HepG2 (cell line): ENCODE results near the gene GRB10. TPM values are rescaled to one million over a fixed set of nuclear protein-coding genes. Genes with fewer than 3 reads are reported as not detected.

Experiments used
- ATAC-seq: fragments of 200-7000 bp; cut with Tn5 transposase; 3 replicates; pipeline ENCODE4 v1.9.1; 2020; ENCODE audit warnings: mild to moderate bottlenecking, moderate library complexity
- BruUV-seq: library from RNA; stranded (reverse); fragments of 400-500 nt; replicated peaks from 2 replicates; lab custom pipeline; 2021; lab: Mats Ljungman, UMichigan
- CTCF ChIA-PET: fragments of 300-600 bp; formaldehyde crosslinking; extraction: SDS; loops from one replicate; lab custom pipeline; 2021; ENCODE audit warnings: low total read pairs, inconsistent platforms, low intra/inter-chr PET ratio; lab: Yijun Ruan, JAX
- POLR2A ChIA-PET: fragments of 350-600 bp; sonication (Branson Sonifier 250); formaldehyde crosslinking; loops from one replicate; lab custom pipeline; 2020; ENCODE audit warnings: antibody characterized with exemption, inconsistent platforms; lab: Yijun Ruan, JAX
- DNase-seq: peaks from one replicate; pipeline ENCODE4 v3.0.0-alpha.2; 2015; ENCODE audit warnings: low spot score
- FAIRE-seq: peaks from 3 replicates; lab custom pipeline; 2011; peaks lifted over from hg19 to GRCh38; lab: Jason Lieb, UNC
- H2AFZ ChIP-seq: one replicate; pipeline ENCODE4 v1.6.1; 2011; ENCODE audit warnings: low read length, inconsistent platforms
- H3K27ac ChIP-seq: fragments of 300-600 bp; 3 replicates; pipeline ENCODE4 v1.8.0; 2011; ENCODE audit warnings: mixed run types, mild to moderate bottlenecking, mixed read lengths, low read length, inconsistent platforms; ENCODE audit not compliant: insufficient read depth; ENCODE audit errors: extremely low read length
- H3K27me3 ChIP-seq, 2 experiments: fragments of 200-600 bp in 1 of 2; 2 replicates in 1 of 2; 3 replicates in 1 of 2; pipeline versions ENCODE4 v1.6.0 to v1.8.0; 2011; ENCODE audit warnings: low read length in 2 of 2, mild to moderate bottlenecking in 2 of 2, moderate library complexity in 2 of 2, inconsistent platforms in 1 of 2; ENCODE audit not compliant: insufficient read depth in 2 of 2, control insufficient read depth in 1 of 2
- H3K36me3 ChIP-seq, 2 experiments: fragments of 200-600 bp in 1 of 2; replicated peaks in 1 of 2; 2 replicates in 1 of 2; 3 replicates in 1 of 2; pipeline versions ENCODE4 v1.5.1 to v1.8.0; 2011; ENCODE audit warnings: low read length in 2 of 2, inconsistent platforms in 1 of 2; ENCODE audit not compliant: insufficient read depth in 2 of 2, control insufficient read depth in 1 of 2
- H3K4me1 ChIP-seq: 2 replicates; pipeline ENCODE4 v1.5.1; 2012; ENCODE audit warnings: low read length, inconsistent platforms; ENCODE audit not compliant: insufficient read depth
- H3K4me2 ChIP-seq: 2 replicates; pipeline ENCODE4 v1.6.0; 2011; ENCODE audit warnings: low read depth, low read length, inconsistent platforms
- H3K4me3 ChIP-seq, 3 experiments: fragments of 200-600 bp in 1 of 3; sonication (generic), shearing (Covaris generic) in 1 of 3; replicated peaks in 1 of 3; 2 replicates each; pipeline ENCODE4 v1.5.1; 2011 to 2016; ENCODE audit warnings: low read length in 3 of 3, inconsistent platforms in 2 of 3, low read depth in 2 of 3, mild to moderate bottlenecking in 2 of 3, control low read depth in 1 of 3, mixed read lengths in 1 of 3; ENCODE audit not compliant: insufficient read depth in 1 of 3
- H3K79me2 ChIP-seq: one replicate; pipeline ENCODE4 v1.6.1; 2011; ENCODE audit warnings: low read length, inconsistent platforms; ENCODE audit not compliant: insufficient read depth
- H3K9ac ChIP-seq: 2 replicates; pipeline ENCODE4 v1.6.0; 2011; ENCODE audit warnings: mild to moderate bottlenecking, low read depth, low read length, inconsistent platforms; ENCODE audit not compliant: insufficient read depth
- H3K9me3 ChIP-seq: 2 replicates; pipeline ENCODE4 v1.5.1; 2012; ENCODE audit warnings: mild to moderate bottlenecking, low read length
- H4K20me1 ChIP-seq: 2 replicates; pipeline ENCODE4 v1.6.0; 2011; ENCODE audit warnings: inconsistent platforms, mild to moderate bottlenecking, low read length, moderate library complexity; ENCODE audit not compliant: insufficient read depth
- ATF7 ChIP-seq, 2 experiments: fragments of 450-650 bp in 1 of 2; sonication (generic) in 1 of 2; formaldehyde crosslinking in 1 of 2; IDR thresholded peaks; 2 replicates each; pipeline versions ENCODE4 v1.4.0 to v1.6.1; 2016 to 2020; ENCODE audit warnings: antibody characterized with exemption in 1 of 2, mild to moderate bottlenecking in 1 of 2, missing genetic modification reagents in 1 of 2
- CHD2 ChIP-seq: IDR thresholded peaks from 2 replicates; pipeline ENCODE4 v1.6.1; 2011; ENCODE audit warnings: low read depth, low read length, improper control_type of control experiment
- KAT2B ChIP-seq: fragments of 150-350 bp; IDR thresholded peaks from 2 replicates; pipeline ENCODE4 v1.6.1; 2014; ENCODE audit warnings: low read depth, low read length, borderline replicate concordance
- KDM3A ChIP-seq: IDR thresholded peaks from 2 replicates; pipeline ENCODE4 v1.6.1; 2018; ENCODE audit warnings: low read depth, missing compliant biosample characterization
- MIER3 ChIP-seq: IDR thresholded peaks from 2 replicates; pipeline ENCODE4 v1.6.1; 2016; ENCODE audit warnings: missing compliant biosample characterization, borderline replicate concordance
- MYNN ChIP-seq: sonication (generic); formaldehyde crosslinking; IDR thresholded peaks from 2 replicates; pipeline ENCODE4 v1.4.0; 2020; ENCODE audit warnings: mild to moderate bottlenecking, low read depth, missing genetic modification reagents
- NR1H2 ChIP-seq: sonication (generic); formaldehyde crosslinking; IDR thresholded peaks from 2 replicates; pipeline ENCODE4 v1.8.1; 2022; ENCODE audit warnings: low read depth, missing genetic modification reagents, borderline replicate concordance
- TBP ChIP-seq: sonication (generic); formaldehyde crosslinking; IDR thresholded peaks from 2 replicates; pipeline ENCODE4 v1.5.0; 2020; ENCODE audit warnings: missing genetic modification reagents
- TBX3 ChIP-seq: fragments of 450-650 bp; IDR thresholded peaks from 2 replicates; pipeline ENCODE4 v1.6.1; 2017; ENCODE audit warnings: antibody characterized with exemption, mild to moderate bottlenecking, inconsistent platforms, borderline replicate concordance
- ZNF207 ChIP-seq: fragments of 450-650 bp; IDR thresholded peaks from 2 replicates; pipeline ENCODE4 v1.6.1; 2016; ENCODE audit warnings: antibody characterized with exemption, borderline replicate concordance
- ZNF260 ChIP-seq: sonication (generic); formaldehyde crosslinking; IDR thresholded peaks from 2 replicates; pipeline ENCODE4 v1.4.0; 2020; ENCODE audit warnings: missing genetic modification reagents, low read depth, mild to moderate bottlenecking, borderline replicate concordance
- ZNF331 ChIP-seq: sonication (generic); formaldehyde crosslinking; IDR thresholded peaks from 2 replicates; pipeline ENCODE4 v1.4.0; 2020; ENCODE audit warnings: missing genetic modification reagents
- ZNF563 ChIP-seq: sonication (generic); formaldehyde crosslinking; IDR thresholded peaks from 2 replicates; pipeline ENCODE4 v1.8.0; 2022; ENCODE audit warnings: mild to moderate bottlenecking, moderate library complexity, missing genetic modification reagents
- ZNF607 ChIP-seq: sonication (generic); formaldehyde crosslinking; IDR thresholded peaks from 2 replicates; pipeline ENCODE4 v1.5.1; 2020; ENCODE audit warnings: missing genetic modification reagents, mild to moderate bottlenecking, borderline replicate concordance
- ZNF781 ChIP-seq: sonication (generic); formaldehyde crosslinking; IDR thresholded peaks from 2 replicates; pipeline ENCODE4 v1.5.1; 2020; ENCODE audit warnings: borderline replicate concordance, mild to moderate bottlenecking, missing genetic modification reagents; ENCODE audit errors: not compliant biosample characterization
- WGBS: methylation state at CpG from one replicate; pipeline ENCODE4 v1.1.6; 2017; ENCODE audit warnings: low lambda C conversion rate; 5-methylcytosine and 5-hydroxymethylcytosine counted together
- in situ Hi-C: cut with HindIII; loops from 2 replicates; pipeline ENCODE4 v1.10.0; 2017; ENCODE audit warnings: low pct_unique_long_range_greater_than_20kb; ENCODE audit not compliant: extremely low pct_ligation_motif_present
- intact Hi-C: fragments of 100-400 bp; cut with micrococcal nuclease; formaldehyde crosslinking; loops from one replicate; pipeline ENCODE4 v1.10.0; 2022; ENCODE audit not compliant: unreplicated experiment
- polyA plus RNA-seq, 8 experiments: library from polyadenylated mRNA; depleted of rRNA in 3 of 8; stranded (reverse) in 7 of 8; unstranded in 1 of 8; fragments of >200 nt; fragmentation: Illumina TruSeq in 4 of 8; extraction: Trizol in 4 of 8; gene quantifications; 2 replicates each; pipeline versions ENCODE4 v1.2.1 to v1.2.3, GENCODE V29; 2011 to 2016; ENCODE audit warnings: low read depth in 4 of 8, missing spikeins in 1 of 8, mixed read lengths in 1 of 8; ENCODE audit not compliant: insufficient read depth in 1 of 8
- total RNA-seq, 5 experiments: library from RNA; depleted of rRNA; stranded (reverse); fragments of >200 nt; fragmentation: Illumina TruSeq; extraction: Trizol; gene quantifications; 2 replicates each; pipeline ENCODE4 v1.2.3, GENCODE V29; 2016; ENCODE audit warnings: low read depth in 1 of 5
- TF ChIP-seq, protein P1 (sequence below): sonication (generic); formaldehyde crosslinking; IDR thresholded peaks from 2 replicates; pipeline ENCODE4 v1.5.1; 2020; ENCODE audit warnings: mild to moderate bottlenecking, missing genetic modification reagents

GRB10 gene
- total and polyA plus RNA-seq, 2 of the 13 experiments (the other 11 are each of a cell fraction or from before 2014, with no cell fraction given) = 4.0 to 6.8 TPM

DNA sequence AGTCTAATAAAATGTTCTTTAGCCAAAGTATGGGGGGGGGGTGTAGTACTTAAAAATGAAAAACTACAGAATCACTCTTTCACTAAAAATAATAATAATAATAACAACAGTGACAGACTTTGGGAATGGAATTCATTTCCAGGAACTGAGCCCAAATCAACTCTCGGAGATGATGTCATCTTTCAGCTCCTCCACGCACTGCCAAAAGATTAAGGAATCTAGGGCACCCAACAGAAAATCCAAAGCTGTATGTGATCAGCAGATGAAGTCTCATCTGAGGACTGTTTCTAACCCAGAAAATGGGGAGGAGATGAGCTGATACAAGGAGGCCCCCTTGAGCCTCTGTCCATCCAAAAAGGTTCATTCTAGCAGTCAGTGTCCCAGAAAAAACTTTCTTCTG, 54.5 kb downstream of the GRB10 start:
- no peak for FAIRE-seq
- in situ Hi-C loops (no loop called here), intact Hi-C loops (no loop called here)
- BruUV-seq = no TSS peak
- Histone ChIP-seq H3K4me3 (no peak overlapping the region), H2AFZ (no peak overlapping the region), H3K9me3 (no peaks in the 10 kb centered on the region), H3K4me1 (peaks cover 23% of the 10 kb centered on the region), H4K20me1 (no peaks in the 10 kb centered on the region), H3K36me3 (no peaks in the 10 kb centered on the region), H3K9ac (no peak overlapping the region), H3K4me2 (no peak overlapping the region), H3K79me2 (no peaks in the 10 kb centered on the region), H3K27me3 (no peaks in the 10 kb centered on the region), H3K27ac (no peak overlapping the region)
- ChIA-PET POLR2A (no interaction called here), CTCF (no interaction called here)
- DNase-seq = no peak
- 97% methylated on average over 2 of the region's 2 CpGs for WGBS
- no peak for ATAC-seq
- TF ChIP-seq ZNF260 (CRISPR knock-in tag) (no peak), ATF7 (IDR thresholded peaks at IDR 0.05) (peak; percentile 71), ATF7 (CRISPR knock-in tag; IDR thresholded peaks at IDR 0.05) (no peak)

DNA sequence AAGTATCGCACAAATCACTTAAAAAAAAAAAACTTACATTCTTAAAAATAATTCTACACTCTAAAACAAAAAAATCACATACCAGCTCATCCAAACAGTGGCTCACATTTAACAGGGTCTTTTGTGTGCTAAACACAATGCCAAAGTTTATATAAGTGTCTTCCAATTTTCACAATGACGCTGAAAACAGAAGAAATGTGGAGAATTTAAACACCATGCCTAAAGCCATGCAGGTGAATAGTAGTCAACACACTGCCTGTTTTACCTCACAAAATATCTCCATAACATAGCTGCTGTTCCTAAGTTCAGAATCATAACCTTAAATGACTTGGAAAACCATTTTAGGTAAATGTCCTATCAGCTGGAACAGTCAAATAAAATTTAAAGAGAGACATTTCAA, 55.0 kb downstream of the GRB10 start:
- WGBS = 93% methylated on average over 2 of the region's 2 CpGs
- no peaks in the 10 kb centered on the region for H3K27me3 ChIP-seq
- TF ChIP-seq CHD2 (no peak), TBP (CRISPR knock-in tag) (no peak), ZNF331 (CRISPR knock-in tag) (no peak), TBX3 (no peak), KAT2B (no peak), ZNF781 (CRISPR knock-in tag) (no peak), ZNF563 (CRISPR knock-in tag) (no peak), ZNF207 (no peak), MIER3 (CRISPR knock-in tag) (no peak), KDM3A (no peak), NR1H2 (CRISPR knock-in tag) (no peak), ZNF607 (CRISPR knock-in tag) (no peak), MYNN (CRISPR knock-in tag) (no peak)
- TF ChIP-seq, protein P1, sequence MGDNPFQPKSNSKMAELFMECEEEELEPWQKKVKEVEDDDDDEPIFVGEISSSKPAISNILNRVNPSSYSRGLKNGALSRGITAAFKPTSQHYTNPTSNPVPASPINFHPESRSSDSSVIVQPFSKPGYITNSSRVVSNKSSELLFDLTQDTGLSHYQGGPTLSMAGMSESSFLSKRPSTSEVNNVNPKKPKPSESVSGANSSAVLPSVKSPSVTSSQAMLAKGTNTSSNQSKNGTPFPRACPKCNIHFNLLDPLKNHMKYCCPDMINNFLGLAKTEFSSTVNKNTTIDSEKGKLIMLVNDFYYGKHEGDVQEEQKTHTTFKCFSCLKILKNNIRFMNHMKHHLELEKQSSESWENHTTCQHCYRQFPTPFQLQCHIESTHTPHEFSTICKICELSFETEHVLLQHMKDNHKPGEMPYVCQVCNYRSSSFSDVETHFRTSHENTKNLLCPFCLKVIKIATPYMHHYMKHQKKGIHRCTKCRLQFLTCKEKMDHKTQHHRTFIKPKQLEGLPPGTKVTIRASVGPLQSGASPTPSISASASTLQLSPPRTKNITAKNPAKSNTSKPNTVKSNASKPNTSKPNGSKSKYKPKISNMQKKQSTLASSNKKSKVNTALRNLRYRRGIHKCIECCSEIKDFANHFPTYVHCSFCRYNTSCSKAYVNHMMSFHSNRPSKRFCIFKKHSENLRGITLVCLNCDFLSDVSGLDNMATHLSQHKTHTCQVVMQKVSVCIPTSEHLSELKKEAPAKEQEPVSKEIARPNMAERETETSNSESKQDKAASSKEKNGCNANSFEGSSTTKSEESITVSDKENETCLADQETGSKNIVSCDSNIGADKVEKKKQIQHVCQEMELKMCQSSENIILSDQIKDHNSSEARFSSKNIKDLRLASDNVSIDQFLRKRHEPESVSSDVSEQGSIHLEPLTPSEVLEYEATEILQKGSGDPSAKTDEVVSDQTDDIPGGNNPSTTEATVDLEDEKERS (CRISPR knock-in tag) = no peak
- TF ChIP-seq, all 625 proteins: peak for 0
- in situ Hi-C loops (no loop called here), intact Hi-C loops (no loop called here)
- no peak overlapping the region for H3K4me3 ChIP-seq
- ATAC-seq (no peak), FAIRE-seq (no peak), DNase-seq (no peak)
- ChIA-PET POLR2A (no interaction called here), CTCF (no interaction called here)
- no peak overlapping the region for H3K4me2 ChIP-seq
- H3K79me2 ChIP-seq = no peaks in the 10 kb centered on the region
- no peak overlapping the region for H3K9ac ChIP-seq
- H3K36me3 ChIP-seq = no peaks in the 10 kb centered on the region
- no TSS peak for BruUV-seq
- no peaks in the 10 kb centered on the region for H4K20me1 ChIP-seq
- H3K27ac ChIP-seq = no peak overlapping the region
- H2AFZ ChIP-seq = no peak overlapping the region
- no peaks in the 10 kb centered on the region for H3K9me3 ChIP-seq
- peaks cover 20% of the 10 kb centered on the region for H3K4me1 ChIP-seq
